Measurements from ENCODE around the gene DLX1.

DNA sequence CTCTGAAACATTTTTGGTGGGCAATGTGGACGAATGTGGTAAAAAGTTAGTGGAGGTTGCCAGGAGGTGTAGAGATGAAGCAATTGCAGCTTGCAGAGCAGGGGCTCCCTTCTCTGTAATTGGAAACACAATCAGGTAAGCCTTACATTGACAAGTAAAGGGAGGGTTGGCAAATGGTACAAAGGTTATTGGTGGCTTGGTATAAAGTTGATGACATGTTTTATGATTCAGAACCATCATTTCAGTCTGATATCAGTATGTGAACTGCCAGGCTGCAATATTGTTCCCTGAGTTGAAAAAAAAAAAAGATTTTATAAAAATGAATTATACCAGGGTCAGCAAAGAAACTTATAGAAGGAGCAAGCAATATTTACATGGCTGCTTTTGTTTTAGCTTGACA, 14.4 kb upstream of the DLX1 start:
- TF ChIP-seq, protein P1, sequence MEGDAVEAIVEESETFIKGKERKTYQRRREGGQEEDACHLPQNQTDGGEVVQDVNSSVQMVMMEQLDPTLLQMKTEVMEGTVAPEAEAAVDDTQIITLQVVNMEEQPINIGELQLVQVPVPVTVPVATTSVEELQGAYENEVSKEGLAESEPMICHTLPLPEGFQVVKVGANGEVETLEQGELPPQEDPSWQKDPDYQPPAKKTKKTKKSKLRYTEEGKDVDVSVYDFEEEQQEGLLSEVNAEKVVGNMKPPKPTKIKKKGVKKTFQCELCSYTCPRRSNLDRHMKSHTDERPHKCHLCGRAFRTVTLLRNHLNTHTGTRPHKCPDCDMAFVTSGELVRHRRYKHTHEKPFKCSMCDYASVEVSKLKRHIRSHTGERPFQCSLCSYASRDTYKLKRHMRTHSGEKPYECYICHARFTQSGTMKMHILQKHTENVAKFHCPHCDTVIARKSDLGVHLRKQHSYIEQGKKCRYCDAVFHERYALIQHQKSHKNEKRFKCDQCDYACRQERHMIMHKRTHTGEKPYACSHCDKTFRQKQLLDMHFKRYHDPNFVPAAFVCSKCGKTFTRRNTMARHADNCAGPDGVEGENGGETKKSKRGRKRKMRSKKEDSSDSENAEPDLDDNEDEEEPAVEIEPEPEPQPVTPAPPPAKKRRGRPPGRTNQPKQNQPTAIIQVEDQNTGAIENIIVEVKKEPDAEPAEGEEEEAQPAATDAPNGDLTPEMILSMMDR (IDR thresholded peaks at IDR 0.05), result no peak
- TF ChIP-seq EP300 (IDR thresholded peaks at IDR 0.05) (no peak), POLR2A (IDR thresholded peaks at IDR 0.05; ENCODE audit: low read depth) (no peak)

Measured in esophagus muscularis mucosa (tissue), 4 donors.